ENCODE results near the gene SETX.

SETX gene

GRCh38 chr9:132250324-132251262 lies 104.2 kb downstream of the SETX start:
- CTCF ChIA-PET = interaction anchor here (0.6 to 2.9 kb wide), 7 partner anchors 10 to 491 kb away, joined by 3 to 13 read pairs (median 4); no protein-coding TSS in a partner anchor
- no peak overlapping the region for H3K4me3 ChIP-seq (ENCODE audit: control insufficient read depth in 1 of 7, extremely low read depth in 1 of 7, insufficient read depth in 4 of 7, low read depth in 2 of 7, low read length in 6 of 7)
- WGBS (ENCODE audit: insufficient coverage) = 97% methylated on average over 19 of the region's 20 CpGs
- H3K27me3 ChIP-seq (replicated peaks in 2 of 5; ENCODE audit: control insufficient read depth in 4 of 5, insufficient read depth in 5 of 5, low read length in 4 of 5) = peaks cover 0 to 9% (median 0%) of the 10 kb centered on the region in 5 experiments
- POLR2A ChIA-PET = no interaction called here
- no peaks in the 10 kb centered on the region for H3K36me3 ChIP-seq (ENCODE audit: control insufficient read depth in 4 of 4, insufficient read depth in 4 of 4, low read length in 3 of 4)
- H3K4me1 ChIP-seq (ENCODE audit: control extremely low read depth in 1 of 4, control insufficient read depth in 4 of 4, insufficient read depth in 4 of 4, low read length in 3 of 4) = peaks cover 0 to 4% (median 2%) of the 10 kb centered on the region in 4 experiments
- no peak for DNase-seq
- no peak overlapping the region for H3K27ac ChIP-seq (ENCODE audit: insufficient read depth in 1 of 2, low read depth in 1 of 2, low read length in 2 of 2, poor library complexity in 1 of 2, severe bottlenecking in 2 of 2)
- peaks cover 0 to 16% (median 0%) of the 10 kb centered on the region in 5 experiments for H3K9me3 ChIP-seq (ENCODE audit: control extremely low read depth in 1 of 5, control insufficient read depth in 4 of 5, insufficient read depth in 2 of 5, low read depth in 1 of 5, low read length in 4 of 5)

DNA sequence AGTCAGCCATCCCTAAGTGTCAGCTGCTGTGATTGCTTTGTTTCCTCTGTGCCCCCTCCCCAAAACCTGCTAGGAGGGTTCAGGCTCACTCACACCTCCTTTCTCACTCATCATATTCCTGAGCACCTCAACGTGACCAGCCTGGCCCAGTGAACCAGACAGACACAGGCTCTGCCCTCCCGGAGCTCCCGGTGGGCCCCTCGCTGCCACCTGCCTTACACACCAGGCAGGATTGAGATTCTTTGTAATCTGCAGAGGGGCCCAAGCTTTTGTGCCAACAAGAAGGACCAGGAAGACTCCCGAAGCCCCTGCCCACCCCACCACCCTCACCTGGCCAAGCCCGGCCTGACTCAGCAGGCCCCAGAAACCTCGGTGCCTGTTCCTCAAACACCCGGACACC lies 105.1 kb downstream of the SETX start:
- no peaks in the 10 kb centered on the region for H3K36me3 ChIP-seq (ENCODE audit: control insufficient read depth in 4 of 4, insufficient read depth in 4 of 4, low read length in 3 of 4)
- no peak overlapping the region for H3K4me3 ChIP-seq (ENCODE audit: control insufficient read depth in 1 of 7, extremely low read depth in 1 of 7, insufficient read depth in 4 of 7, low read depth in 2 of 7, low read length in 6 of 7)
- H3K4me1 ChIP-seq (ENCODE audit: control extremely low read depth in 1 of 4, control insufficient read depth in 4 of 4, insufficient read depth in 4 of 4, low read length in 3 of 4) = peaks cover 0 to 4% (median 2%) of the 10 kb centered on the region in 4 experiments
- H3K27me3 ChIP-seq (replicated peaks in 2 of 5; ENCODE audit: control insufficient read depth in 4 of 5, insufficient read depth in 5 of 5, low read length in 4 of 5) = peaks cover 0 to 12% (median 0%) of the 10 kb centered on the region in 5 experiments
- peaks cover 0 to 16% (median 0%) of the 10 kb centered on the region in 5 experiments for H3K9me3 ChIP-seq (ENCODE audit: control extremely low read depth in 1 of 5, control insufficient read depth in 4 of 5, insufficient read depth in 2 of 5, low read depth in 1 of 5, low read length in 4 of 5)
- ChIA-PET CTCF (interaction anchor here (0.6 to 2.3 kb wide), 4 partner anchors 11 to 484 kb away, joined by 3 to 7 read pairs (median 4); no protein-coding TSS in a partner anchor), POLR2A (no interaction called here)
- no peak overlapping the region for H3K27ac ChIP-seq (ENCODE audit: insufficient read depth in 1 of 2, low read depth in 1 of 2, low read length in 2 of 2, poor library complexity in 1 of 2, severe bottlenecking in 2 of 2)
- no peak for DNase-seq
- 94% methylated on average over 3 of the region's 8 CpGs for WGBS (ENCODE audit: insufficient coverage)

- H3K27me3 ChIP-seq (replicated peaks in 2 of 5; ENCODE audit: control insufficient read depth in 4 of 5, insufficient read depth in 5 of 5, low read length in 4 of 5) = peaks cover 0 to 15% (median 0%) of the 10 kb centered on the region in 5 experiments
- no peak for DNase-seq
- POLR2A ChIA-PET = no interaction called here
- H3K4me3 ChIP-seq (ENCODE audit: control insufficient read depth in 1 of 7, extremely low read depth in 1 of 7, insufficient read depth in 4 of 7, low read depth in 2 of 7, low read length in 6 of 7) = no peak overlapping the region
- WGBS (ENCODE audit: insufficient coverage) = 82% methylated on average over 4 of the region's 6 CpGs
- H3K36me3 ChIP-seq (ENCODE audit: control insufficient read depth in 4 of 4, insufficient read depth in 4 of 4, low read length in 3 of 4) = no peaks in the 10 kb centered on the region
- peaks cover 0 to 16% (median 0%) of the 10 kb centered on the region in 5 experiments for H3K9me3 ChIP-seq (ENCODE audit: control extremely low read depth in 1 of 5, control insufficient read depth in 4 of 5, insufficient read depth in 2 of 5, low read depth in 1 of 5, low read length in 4 of 5)
- peaks cover 0 to 4% (median 2%) of the 10 kb centered on the region in 4 experiments for H3K4me1 ChIP-seq (ENCODE audit: control extremely low read depth in 1 of 4, control insufficient read depth in 4 of 4, insufficient read depth in 4 of 4, low read length in 3 of 4)
- CTCF ChIA-PET = interaction anchor here (2.2 to 2.3 kb wide), 2 partner anchors 12 to 484 kb away, joined by 6 to 7 read pairs; no protein-coding TSS in a partner anchor
- H3K27ac ChIP-seq (ENCODE audit: insufficient read depth in 1 of 2, low read depth in 1 of 2, low read length in 2 of 2, poor library complexity in 1 of 2, severe bottlenecking in 2 of 2) = no peak overlapping the region
Observed at GRCh38 chr9:132249123-132249522, 105.7 kb downstream of the SETX start.

GRCh38 chr9:132247942-132248341 lies 106.8 kb downstream of the SETX start:
- peaks cover 0 to 9% (median 5%) of the 10 kb centered on the region in 4 experiments for H3K4me1 ChIP-seq (ENCODE audit: control extremely low read depth in 1 of 4, control insufficient read depth in 4 of 4, insufficient read depth in 4 of 4, low read length in 3 of 4)
- H3K9me3 ChIP-seq (ENCODE audit: control extremely low read depth in 1 of 5, control insufficient read depth in 4 of 5, insufficient read depth in 2 of 5, low read depth in 1 of 5, low read length in 4 of 5) = peaks cover 0 to 16% (median 0%) of the 10 kb centered on the region in 5 experiments
- no peak overlapping the region for H3K4me3 ChIP-seq (ENCODE audit: control insufficient read depth in 1 of 7, extremely low read depth in 1 of 7, insufficient read depth in 4 of 7, low read depth in 2 of 7, low read length in 6 of 7)
- ChIA-PET POLR2A (no interaction called here), CTCF (no interaction called here)
- no CpG with 5 or more reads among the region's 8 CpGs for WGBS (ENCODE audit: insufficient coverage)
- no peak overlapping the region for H3K27ac ChIP-seq (ENCODE audit: insufficient read depth in 1 of 2, low read depth in 1 of 2, low read length in 2 of 2, poor library complexity in 1 of 2, severe bottlenecking in 2 of 2)
- H3K27me3 ChIP-seq (replicated peaks in 2 of 5; ENCODE audit: control insufficient read depth in 4 of 5, insufficient read depth in 5 of 5, low read length in 4 of 5) = peaks cover 0 to 17% (median 3%) of the 10 kb centered on the region in 5 experiments
- no peaks in the 10 kb centered on the region for H3K36me3 ChIP-seq (ENCODE audit: control insufficient read depth in 4 of 4, insufficient read depth in 4 of 4, low read length in 3 of 4)
- no peak for DNase-seq

DNA sequence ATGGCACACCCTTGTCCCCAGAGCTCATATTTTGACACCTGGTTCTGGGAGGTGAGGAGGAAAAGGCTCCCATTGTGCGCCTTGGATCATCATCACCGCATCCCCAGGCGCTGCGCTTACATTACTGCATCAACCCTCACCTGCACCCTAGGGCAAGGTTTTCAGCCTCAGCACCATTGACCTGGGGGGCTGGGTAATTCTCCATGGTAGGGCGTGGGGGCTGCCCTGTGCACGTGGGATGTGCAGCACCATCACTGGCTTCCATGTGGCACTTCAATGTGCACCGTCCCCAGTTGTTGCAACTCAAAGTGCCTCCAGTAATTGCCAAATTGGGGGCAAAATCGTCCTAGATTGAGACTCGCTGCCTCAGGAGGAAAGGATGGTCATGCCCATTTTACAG lies 109.3 kb downstream of the SETX start:
- WGBS (ENCODE audit: insufficient coverage) = 98% methylated on average over 9 of the region's 9 CpGs
- CTCF ChIA-PET = interaction anchor here (0.6 to 1.4 kb wide), 6 partner anchors 9 to 486 kb away, joined by 3 to 7 read pairs (median 4); no protein-coding TSS in a partner anchor
- H3K9me3 ChIP-seq (ENCODE audit: control extremely low read depth in 1 of 5, control insufficient read depth in 4 of 5, insufficient read depth in 2 of 5, low read depth in 1 of 5, low read length in 4 of 5) = no peaks in the 10 kb centered on the region
- peaks cover 0 to 19% (median 3%) of the 10 kb centered on the region in 5 experiments for H3K27me3 ChIP-seq (replicated peaks in 2 of 5; ENCODE audit: control insufficient read depth in 4 of 5, insufficient read depth in 5 of 5, low read length in 4 of 5)
- H3K27ac ChIP-seq (ENCODE audit: insufficient read depth in 1 of 2, low read depth in 1 of 2, low read length in 2 of 2, poor library complexity in 1 of 2, severe bottlenecking in 2 of 2) = no peak overlapping the region
- POLR2A ChIA-PET = no interaction called here
- peaks cover 0 to 26% (median 22%) of the 10 kb centered on the region in 4 experiments for H3K4me1 ChIP-seq (ENCODE audit: control extremely low read depth in 1 of 4, control insufficient read depth in 4 of 4, insufficient read depth in 4 of 4, low read length in 3 of 4)
- DNase-seq = no peak
- H3K4me3 ChIP-seq (ENCODE audit: control insufficient read depth in 1 of 7, extremely low read depth in 1 of 7, insufficient read depth in 4 of 7, low read depth in 2 of 7, low read length in 6 of 7) = no peak overlapping the region
- no peaks in the 10 kb centered on the region for H3K36me3 ChIP-seq (ENCODE audit: control insufficient read depth in 4 of 4, insufficient read depth in 4 of 4, low read length in 3 of 4)

DNA sequence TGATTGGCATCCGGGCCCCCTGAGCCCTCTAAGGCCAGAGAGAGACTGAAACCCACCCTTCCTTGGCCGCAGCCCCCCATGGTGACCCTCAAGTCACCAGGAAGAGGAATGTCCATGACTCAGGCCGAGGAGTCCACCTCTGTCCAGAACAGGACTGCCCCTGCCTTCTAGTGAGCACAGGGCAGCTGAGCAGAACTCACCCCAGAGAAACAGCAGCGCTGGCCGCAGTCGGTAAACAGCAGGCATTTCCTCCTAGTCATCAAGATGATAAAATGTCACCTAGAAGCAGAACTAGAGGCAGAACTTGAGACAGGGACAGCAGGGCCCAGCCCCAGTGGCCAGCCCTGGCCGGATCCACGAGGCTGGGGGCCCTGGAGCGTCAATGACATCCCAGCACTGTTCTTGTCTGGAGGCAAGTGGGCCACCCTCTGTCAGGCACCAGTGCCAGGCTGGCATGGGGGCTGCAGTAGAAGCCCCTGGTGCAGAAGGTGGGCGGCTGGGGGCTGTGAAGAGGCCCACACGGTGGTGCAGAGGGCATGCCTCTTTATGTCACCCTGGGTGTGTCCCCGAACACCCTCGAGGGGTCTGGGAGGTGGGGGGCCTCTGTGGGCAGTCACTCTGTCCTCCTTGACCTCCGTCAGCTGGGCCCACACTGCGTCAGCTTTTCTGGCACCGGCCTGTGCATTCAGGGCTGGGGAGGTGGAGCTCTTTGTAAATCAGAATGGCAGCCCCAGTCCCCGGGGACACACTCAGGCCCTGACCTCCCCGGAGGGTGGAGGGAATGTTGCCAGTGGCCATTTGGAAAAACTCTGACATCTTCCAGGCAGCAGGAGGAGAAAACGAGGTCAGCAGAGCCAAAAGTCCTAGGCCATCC lies 110.0 kb downstream of the SETX start:
- 87% methylated on average over 17 of the region's 19 CpGs for WGBS (ENCODE audit: insufficient coverage)
- peaks cover 0 to 19% (median 3%) of the 10 kb centered on the region in 5 experiments for H3K27me3 ChIP-seq (replicated peaks in 2 of 5; ENCODE audit: control insufficient read depth in 4 of 5, insufficient read depth in 5 of 5, low read length in 4 of 5)

More for the DNA sequence above, 110.0 kb downstream of the SETX start:
- H3K4me1 ChIP-seq (ENCODE audit: control extremely low read depth in 1 of 4, control insufficient read depth in 4 of 4, insufficient read depth in 4 of 4, low read length in 3 of 4) = peaks cover 0 to 28% (median 26%) of the 10 kb centered on the region in 4 experiments
- POLR2A ChIA-PET = no interaction called here
- no peak overlapping the region for H3K4me3 ChIP-seq (ENCODE audit: control insufficient read depth in 1 of 7, extremely low read depth in 1 of 7, insufficient read depth in 4 of 7, low read depth in 2 of 7, low read length in 6 of 7)
- H3K27ac ChIP-seq (ENCODE audit: insufficient read depth in 1 of 2, low read depth in 1 of 2, low read length in 2 of 2, poor library complexity in 1 of 2, severe bottlenecking in 2 of 2) = no peak overlapping the region
- no peak for DNase-seq
- no peaks in the 10 kb centered on the region for H3K9me3 ChIP-seq (ENCODE audit: control extremely low read depth in 1 of 5, control insufficient read depth in 4 of 5, insufficient read depth in 2 of 5, low read depth in 1 of 5, low read length in 4 of 5)
- H3K36me3 ChIP-seq (ENCODE audit: control insufficient read depth in 4 of 4, insufficient read depth in 4 of 4, low read length in 3 of 4) = no peaks in the 10 kb centered on the region
- CTCF ChIA-PET = interaction anchor here (0.6 to 1.3 kb wide), 2 partner anchors 24 to 70 kb away, joined by 3 to 4 read pairs; no protein-coding TSS in a partner anchor

Data from common myeloid progenitor, CD34-positive (primary cell).